Measurements from ENCODE around the gene HNRNPC. TPM values are rescaled to one million over a fixed set of nuclear protein-coding genes. Genes with fewer than 3 reads are reported as not detected.

HNRNPC gene
- total RNA-seq, 1 experiment from 2014 or later: 843 TPM

- POLR2A ChIA-PET: interaction anchor here (1.3 kb wide), 1 partner anchor 34 kb away, joined by 3 read pairs; no protein-coding TSS in a partner anchor
- intact Hi-C loops (cut with micrococcal nuclease): loop anchor here (2.0 to 10.0 kb wide), 3 partner anchors 20 to 171 kb away; no protein-coding TSS in a partner anchor
- ATAC-seq: no peak
These were observed 38.1 kb downstream of the HNRNPC start for GRCh38 chr14:21231020-21231652.

GRCh38 chr14:21229821-21230220 is 39.4 kb downstream of the HNRNPC start:
- H4K20me1 ChIP-seq (ENCODE audit: insufficient read depth): peaks cover 73% of the 10 kb centered on the region

More at GRCh38 chr14:21231020-21231652, 38.1 kb downstream of the HNRNPC start:
- H3K9me2 ChIP-seq (ENCODE audit: insufficient read depth): no peaks in the 10 kb centered on the region
- RAD21 ChIA-PET (ENCODE audit: low non-redundant PET in 1 of 2, low total read pairs in 2 of 2, uncharacterized antibody in 2 of 2, unreplicated experiment in 2 of 2): no interaction called here
- H4K20me1 ChIP-seq (ENCODE audit: insufficient read depth): peaks cover 79% of the 10 kb centered on the region
- H3K79me2 ChIP-seq (ENCODE audit: insufficient read depth, low read length): peaks cover 100% of the 10 kb centered on the region
- CTCF ChIA-PET: no interaction called here
- no peaks in the 10 kb centered on the region for H3K9me3 ChIP-seq (ENCODE audit: control insufficient read depth in 1 of 2, insufficient read depth in 1 of 2, low read depth in 1 of 2, low read length in 2 of 2)
- H3K27me3 ChIP-seq (ENCODE audit: insufficient read depth, low read length): no peaks in the 10 kb centered on the region
- H3K4me3 ChIP-seq (replicated peaks in 1 of 2; ENCODE audit: low read depth in 1 of 2, low read length in 2 of 2): no peak overlapping the region
- no peak overlapping the region for H3K27ac ChIP-seq (ENCODE audit: low read depth, low read length)
- no peak for TF ChIP-seq TCF7L2 (IDR thresholded peaks at IDR 0.05; ENCODE audit: borderline replicate concordance, extremely low read depth, insufficient read depth, insufficient read length)
- H3K9ac ChIP-seq (ENCODE audit: low read length): no peak overlapping the region
- H2AFZ ChIP-seq (ENCODE audit: low read depth, low read length, poor library complexity, severe bottlenecking): no peak overlapping the region
- no peak overlapping the region for H3K4me2 ChIP-seq (ENCODE audit: low read length)
- BruUV-seq (replicated peaks): no TSS peak
- H3K36me3 ChIP-seq (ENCODE audit: control insufficient read depth in 1 of 2, insufficient read depth in 2 of 2, low read length in 2 of 2): peaks cover 74 to 87% of the 10 kb centered on the region in 2 experiments
- no peak for DNase-seq (ENCODE audit: low read depth, low spot score)
- no peaks in the 10 kb centered on the region for H3K4me1 ChIP-seq (ENCODE audit: control insufficient read depth in 1 of 2, insufficient read depth in 2 of 2, low read length in 2 of 2)

More at GRCh38 chr14:21229821-21230220, 39.4 kb downstream of the HNRNPC start:
- DNase-seq (ENCODE audit: low read depth, low spot score) (no peak), ATAC-seq (no peak)
- no peaks in the 10 kb centered on the region for H3K27me3 ChIP-seq (ENCODE audit: insufficient read depth, low read length)
- H3K9me2 ChIP-seq (ENCODE audit: insufficient read depth): no peaks in the 10 kb centered on the region
- ChIA-PET CTCF (no interaction called here), RAD21 (ENCODE audit: low non-redundant PET in 1 of 2, low total read pairs in 2 of 2, uncharacterized antibody in 2 of 2, unreplicated experiment in 2 of 2) (no interaction called here), POLR2A (no interaction called here)
- TF ChIP-seq MAX (IDR thresholded peaks at IDR 0.05) (no peak), TCF7L2 (IDR thresholded peaks at IDR 0.05; ENCODE audit: borderline replicate concordance, extremely low read depth, insufficient read depth, insufficient read length) (no peak), SRF (IDR thresholded peaks at IDR 0.05; ENCODE audit: low read depth) (no peak)
- H3K4me2 ChIP-seq (ENCODE audit: low read length): no peak overlapping the region
- intact Hi-C loops (cut with micrococcal nuclease): loop anchor here (2.0 to 10.0 kb wide), 3 partner anchors 19 to 172 kb away; no protein-coding TSS in a partner anchor
- H3K4me1 ChIP-seq (ENCODE audit: control insufficient read depth in 1 of 2, insufficient read depth in 2 of 2, low read length in 2 of 2): no peaks in the 10 kb centered on the region
- H3K9me3 ChIP-seq (ENCODE audit: control insufficient read depth in 1 of 2, insufficient read depth in 1 of 2, low read depth in 1 of 2, low read length in 2 of 2): no peaks in the 10 kb centered on the region
- peaks cover 100% of the 10 kb centered on the region for H3K79me2 ChIP-seq (ENCODE audit: insufficient read depth, low read length)
- no peak overlapping the region for H3K27ac ChIP-seq (ENCODE audit: low read depth, low read length)
- TSS peak; percentile 7 for BruUV-seq (replicated peaks)
- H3K4me3 ChIP-seq (replicated peaks in 1 of 2; ENCODE audit: low read depth in 1 of 2, low read length in 2 of 2): no peak overlapping the region
- H3K36me3 ChIP-seq (ENCODE audit: control insufficient read depth in 1 of 2, insufficient read depth in 2 of 2, low read length in 2 of 2): peaks cover 69 to 87% of the 10 kb centered on the region in 2 experiments
- no peak overlapping the region for H3K9ac ChIP-seq (ENCODE audit: low read length)
- H2AFZ ChIP-seq (ENCODE audit: low read depth, low read length, poor library complexity, severe bottlenecking): no peak overlapping the region

All from HCT116 (cell line).